Endodermal cell (in vitro differentiated cells): ENCODE measurements around the gene SLC66A1. TPM values are rescaled to one million over a fixed set of nuclear protein-coding genes. Genes with fewer than 3 reads are reported as not detected.

Source experiments
- DNase-seq: peaks from one replicate; pipeline ENCODE4 v3.0.0-alpha.2; 2017
- H3K27ac ChIP-seq: 2 replicates; pipeline ENCODE4 v1.5.1; 2013; ENCODE audit warnings: mild to moderate bottlenecking, low read depth, low read length, moderate library complexity
- H3K27me3 ChIP-seq: 2 replicates; pipeline ENCODE4 v1.6.1; 2013; ENCODE audit warnings: mild to moderate bottlenecking, low read length, moderate library complexity; ENCODE audit not compliant: insufficient read depth, control insufficient read depth, poor library complexity, severe bottlenecking
- H3K36me3 ChIP-seq: 2 replicates; pipeline ENCODE4 v1.7.0; 2013; ENCODE audit warnings: mild to moderate bottlenecking, low read length, moderate library complexity; ENCODE audit not compliant: control insufficient read depth, insufficient read depth
- H3K4me1 ChIP-seq: one replicate; pipeline ENCODE4 v1.7.0; 2013; ENCODE audit warnings: low read length; ENCODE audit not compliant: control insufficient read depth, insufficient read depth
- H3K4me3 ChIP-seq: 2 replicates; pipeline ENCODE4 v1.5.1; 2013; ENCODE audit warnings: mild to moderate bottlenecking, low read length, moderate library complexity
- H3K9ac ChIP-seq: 2 replicates; pipeline ENCODE4 v1.6.1; 2013; ENCODE audit warnings: mild to moderate bottlenecking, low read length, moderate library complexity; ENCODE audit not compliant: poor library complexity, severe bottlenecking; ENCODE audit errors: extremely low read depth
- H3K9me3 ChIP-seq: 2 replicates; pipeline ENCODE4 v1.6.1; 2013; ENCODE audit warnings: mild to moderate bottlenecking, low read length, moderate library complexity; ENCODE audit not compliant: control insufficient read depth
- H3K27ac Mint-ChIP-seq: 2 replicates; pipeline ENCODE4 v1.8.0; 2020; ENCODE audit warnings: mixed read lengths
- H3K27me3 Mint-ChIP-seq: 2 replicates; pipeline ENCODE4 v1.8.0; 2021; ENCODE audit warnings: mild to moderate bottlenecking, mixed read lengths; ENCODE audit not compliant: insufficient read depth
- H3K36me3 Mint-ChIP-seq: 2 replicates; pipeline ENCODE4 v1.8.0; 2020; ENCODE audit warnings: low read depth, mixed read lengths
- H3K4me1 Mint-ChIP-seq: 2 replicates; pipeline ENCODE4 v1.8.0; 2020; ENCODE audit warnings: mixed read lengths
- H3K4me3 Mint-ChIP-seq: 2 replicates; pipeline ENCODE4 v1.8.0; 2020; ENCODE audit warnings: mild to moderate bottlenecking, moderate library complexity, mixed read lengths
- H3K9me3 Mint-ChIP-seq: 2 replicates; pipeline ENCODE4 v1.8.0; 2020; ENCODE audit warnings: mild to moderate bottlenecking, mixed read lengths
- CTCF ChIP-seq: fragments of 200-600 bp; sonication (generic); conservative IDR thresholded peaks from 2 replicates; pipeline ENCODE4 v1.5.0; 2021; ENCODE audit warnings: antibody characterized with exemption, mild to moderate bottlenecking
- WGBS, 2 experiments: methylation state at CpG; one replicate each; pipeline versions ENCODE4 v1.1.5 to v1.1.7; 2013; ENCODE audit warnings: missing lambda C conversion rate in 2 of 2, mixed read lengths in 1 of 2; ENCODE audit not compliant: insufficient coverage in 1 of 2, insufficient read length in 1 of 2; 5-methylcytosine and 5-hydroxymethylcytosine counted together
- total RNA-seq, 2 donors: library from RNA; stranded (reverse); fragmentation: NEBNext Ultra II Directional in 1 of 2; extraction: Animal tissue kit (Norgen Biotek cat#: 25700) in 1 of 2; gene quantifications; 2 replicates in 1 of 2; 3 replicates in 1 of 2; pipeline ENCODE4 v1.2.1, GENCODE V29; 2021

The SLC66A1 gene
- total RNA-seq, 2 donors from 2014 or later: 20.8 to 22.6 TPM

- DNase-seq: no peak
- H3K27me3 ChIP-seq: no peaks in the 10 kb centered on the region
- H3K27ac Mint-ChIP-seq: no peak overlapping the region
- no peaks in the 10 kb centered on the region for H3K4me1 ChIP-seq
- WGBS, 2 experiments: 82 to 96% methylated on average over 11 to 14 of the region's 14 CpGs
- H3K27me3 Mint-ChIP-seq: no peaks in the 10 kb centered on the region
- H3K36me3 ChIP-seq: peaks cover 53% of the 10 kb centered on the region
- no peak overlapping the region for H3K27ac ChIP-seq
- peaks cover 43% of the 10 kb centered on the region for H3K36me3 Mint-ChIP-seq
- H3K9ac ChIP-seq: no peak overlapping the region
- no peak overlapping the region for H3K4me3 ChIP-seq
- peaks cover 6% of the 10 kb centered on the region for H3K4me1 Mint-ChIP-seq
- no peak for TF ChIP-seq CTCF
- no peaks in the 10 kb centered on the region for H3K9me3 Mint-ChIP-seq
- H3K4me3 Mint-ChIP-seq: no peak overlapping the region
- no peaks in the 10 kb centered on the region for H3K9me3 ChIP-seq
These were observed 28.3 kb downstream of the SLC66A1 start for GRCh38 chr1:19340387-19340937.

GRCh38 chr1:19341201-19342061, 29.3 kb downstream of the SLC66A1 start:
- Histone ChIP-seq H3K4me3 (no peak overlapping the region), H3K27me3 (no peaks in the 10 kb centered on the region), H3K27ac (no peak overlapping the region), H3K9ac (no peak overlapping the region), H3K9me3 (no peaks in the 10 kb centered on the region), H3K36me3 (peaks cover 60% of the 10 kb centered on the region), H3K4me1 (no peaks in the 10 kb centered on the region)
- Mint-ChIP-seq H3K4me1 (peaks cover 6% of the 10 kb centered on the region), H3K9me3 (no peaks in the 10 kb centered on the region), H3K4me3 (no peak overlapping the region), H3K36me3 (peaks cover 43% of the 10 kb centered on the region), H3K27me3 (no peaks in the 10 kb centered on the region), H3K27ac (peak overlapping the region; percentile 86)
- peak; percentile 97 for DNase-seq
- peak; percentile 92 for TF ChIP-seq CTCF
- 65 to 68% methylated on average over 22 to 25 of the region's 25 CpGs for WGBS, 2 experiments

- Histone ChIP-seq H3K27me3 (no peaks in the 10 kb centered on the region), H3K36me3 (peaks cover 62% of the 10 kb centered on the region), H3K4me3 (no peak overlapping the region), H3K9ac (no peak overlapping the region), H3K27ac (no peak overlapping the region), H3K9me3 (no peaks in the 10 kb centered on the region), H3K4me1 (no peaks in the 10 kb centered on the region)
- no peak for TF ChIP-seq CTCF
- 91 to 93% methylated on average over 8 to 27 of the region's 27 CpGs for WGBS, 2 experiments
- H3K4me3 Mint-ChIP-seq: no peak overlapping the region
- DNase-seq: no peak
- peak overlapping the region; percentile 86 for H3K27ac Mint-ChIP-seq
- peaks cover 6% of the 10 kb centered on the region for H3K4me1 Mint-ChIP-seq
- peaks cover 45% of the 10 kb centered on the region for H3K36me3 Mint-ChIP-seq
- H3K27me3 Mint-ChIP-seq: no peaks in the 10 kb centered on the region
- H3K9me3 Mint-ChIP-seq: no peaks in the 10 kb centered on the region
These were observed 30.1 kb downstream of the SLC66A1 start for GRCh38 chr1:19342062-19342750.
